ENCODE measurements around the gene TPCN1.

DNA sequence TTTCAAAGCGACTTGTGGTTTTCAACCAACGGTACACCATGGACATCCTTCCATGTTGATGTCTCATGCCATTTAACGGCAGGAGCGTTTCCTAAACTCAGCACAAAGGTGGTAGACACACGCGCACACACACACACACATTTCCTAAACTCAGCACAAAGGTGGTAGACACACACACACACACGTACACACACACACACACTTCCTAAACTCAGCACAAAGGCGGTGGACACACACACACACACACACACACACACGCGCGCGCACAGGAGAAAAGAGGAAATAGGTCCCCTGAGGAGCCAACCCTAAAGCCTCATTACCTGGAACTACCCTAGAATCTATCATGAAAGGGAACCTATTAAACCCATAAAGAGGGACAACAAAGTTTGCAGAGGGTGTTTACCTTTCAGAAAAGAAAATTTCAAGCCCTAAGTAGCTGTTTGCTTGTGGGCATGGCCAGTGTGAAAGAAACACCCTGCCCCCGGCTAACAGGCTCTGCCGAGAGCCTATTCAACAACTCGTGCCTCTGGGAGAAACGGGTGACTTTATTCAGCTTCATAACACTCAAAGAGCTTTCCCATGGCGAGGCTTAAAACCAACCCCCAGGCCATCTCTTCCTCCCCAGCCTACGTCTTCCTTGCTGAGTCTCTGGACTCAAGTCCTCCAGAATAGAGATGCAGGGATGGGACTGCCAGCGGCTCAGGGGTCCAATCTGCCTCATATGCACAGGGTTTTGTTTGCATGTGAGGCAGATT is 81.8 kb downstream of the TPCN1 start:
- TF ChIP-seq JUND (IDR thresholded peaks at IDR 0.05) (no peak), FOSL1 (IDR thresholded peaks at IDR 0.05; ENCODE audit: low read depth) (no peak), EZH2phosphoT487 (IDR thresholded peaks at IDR 0.05; ENCODE audit: borderline replicate concordance) (no peak), POLR2A (IDR thresholded peaks at IDR 0.05; ENCODE audit: borderline replicate concordance, extremely low read depth, insufficient read depth, insufficient read length) (no peak), TCF7L2 (IDR thresholded peaks at IDR 0.05; ENCODE audit: borderline replicate concordance, extremely low read depth, insufficient read depth, insufficient read length) (no peak), SP1 (IDR thresholded peaks at IDR 0.05; ENCODE audit: low read depth) (no peak), POLR2AphosphoS5 (IDR thresholded peaks at IDR 0.05; ENCODE audit: low read depth, low read length) (no peak)
- TF ChIP-seq, protein P1, sequence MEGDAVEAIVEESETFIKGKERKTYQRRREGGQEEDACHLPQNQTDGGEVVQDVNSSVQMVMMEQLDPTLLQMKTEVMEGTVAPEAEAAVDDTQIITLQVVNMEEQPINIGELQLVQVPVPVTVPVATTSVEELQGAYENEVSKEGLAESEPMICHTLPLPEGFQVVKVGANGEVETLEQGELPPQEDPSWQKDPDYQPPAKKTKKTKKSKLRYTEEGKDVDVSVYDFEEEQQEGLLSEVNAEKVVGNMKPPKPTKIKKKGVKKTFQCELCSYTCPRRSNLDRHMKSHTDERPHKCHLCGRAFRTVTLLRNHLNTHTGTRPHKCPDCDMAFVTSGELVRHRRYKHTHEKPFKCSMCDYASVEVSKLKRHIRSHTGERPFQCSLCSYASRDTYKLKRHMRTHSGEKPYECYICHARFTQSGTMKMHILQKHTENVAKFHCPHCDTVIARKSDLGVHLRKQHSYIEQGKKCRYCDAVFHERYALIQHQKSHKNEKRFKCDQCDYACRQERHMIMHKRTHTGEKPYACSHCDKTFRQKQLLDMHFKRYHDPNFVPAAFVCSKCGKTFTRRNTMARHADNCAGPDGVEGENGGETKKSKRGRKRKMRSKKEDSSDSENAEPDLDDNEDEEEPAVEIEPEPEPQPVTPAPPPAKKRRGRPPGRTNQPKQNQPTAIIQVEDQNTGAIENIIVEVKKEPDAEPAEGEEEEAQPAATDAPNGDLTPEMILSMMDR (IDR thresholded peaks at IDR 0.05 in 2 of 3, conservative IDR thresholded peaks at IDR 0.05 in 1 of 3; ENCODE audit: borderline replicate concordance in 1 of 3, insufficient read depth in 1 of 3, low read depth in 2 of 3, low read length in 2 of 3) = no peak

Measured in HCT116 (cell line).